HG02759 (cell line): ENCODE measurements around the gene RUNX2.
"Not testable (repeated sequence)": the region's sequence is repeated elsewhere in the genome, so short reads cannot be mapped to it uniquely, and the experiment has no call there.

Source experiments
- ATAC-seq: cut with Tn5 transposase; IDR thresholded peaks from one replicate; pipeline ENCODE4 v1.9.1; 2021; ENCODE audit warnings: mild to moderate bottlenecking, moderate library complexity; ENCODE audit not compliant: unreplicated experiment

The RUNX2 gene

GRCh38 chr6:45450831-45451230, 122.7 kb downstream of the RUNX2 start:
- no peak for ATAC-seq

- no peak for ATAC-seq
Measured at GRCh38 chr6:45454008-45454911, 126.1 kb downstream of the RUNX2 start.

GRCh38 chr6:45455408-45455807, 127.3 kb downstream of the RUNX2 start:
- ATAC-seq = no peak

- ATAC-seq = no peak
Measured at GRCh38 chr6:45457141-45457540, 129.0 kb downstream of the RUNX2 start.

GRCh38 chr6:45458672-45459071, 130.5 kb downstream of the RUNX2 start:
- no peak for ATAC-seq

GRCh38 chr6:45460166-45460565, 132.0 kb downstream of the RUNX2 start:
- no peak for ATAC-seq

GRCh38 chr6:45461486-45461885, 133.4 kb downstream of the RUNX2 start:
- ATAC-seq = no peak

- no peak for ATAC-seq
Measured at GRCh38 chr6:45462190-45463134, 134.3 kb downstream of the RUNX2 start.

- no peak for ATAC-seq
Measured at GRCh38 chr6:45464685-45465084, 136.6 kb downstream of the RUNX2 start.

- no peak for ATAC-seq
Measured at GRCh38 chr6:45466686-45467085, 138.6 kb downstream of the RUNX2 start.

- not testable (repeated sequence) for ATAC-seq
Measured at GRCh38 chr6:45467417-45467816, 139.3 kb downstream of the RUNX2 start.

GRCh38 chr6:45467853-45468252, 139.7 kb downstream of the RUNX2 start:
- no peak for ATAC-seq

GRCh38 chr6:45469663-45470062, 141.5 kb downstream of the RUNX2 start:
- ATAC-seq = no peak

GRCh38 chr6:45470131-45470738, 142.1 kb downstream of the RUNX2 start:
- no peak for ATAC-seq

- ATAC-seq = no peak
Measured at GRCh38 chr6:45472382-45472781, 144.3 kb downstream of the RUNX2 start.

- ATAC-seq = no peak
Measured at GRCh38 chr6:45473121-45473993, 145.2 kb downstream of the RUNX2 start.

- ATAC-seq = no peak
Measured at GRCh38 chr6:45474376-45474775, 146.2 kb downstream of the RUNX2 start.

GRCh38 chr6:45476341-45476740, 148.2 kb downstream of the RUNX2 start:
- no peak for ATAC-seq

- no peak for ATAC-seq
Measured at GRCh38 chr6:45477278-45477677, 149.1 kb downstream of the RUNX2 start.

- ATAC-seq = no peak
Measured at GRCh38 chr6:45477790-45478189, 149.7 kb downstream of the RUNX2 start.
